ENCODE measurements around the gene EPB41. TPM values are rescaled to one million over a fixed set of nuclear protein-coding genes. Genes with fewer than 3 reads are reported as not detected.

The EPB41 gene
- total RNA-seq, 1 experiment from 2014 or later: 41.7 TPM

DNA sequence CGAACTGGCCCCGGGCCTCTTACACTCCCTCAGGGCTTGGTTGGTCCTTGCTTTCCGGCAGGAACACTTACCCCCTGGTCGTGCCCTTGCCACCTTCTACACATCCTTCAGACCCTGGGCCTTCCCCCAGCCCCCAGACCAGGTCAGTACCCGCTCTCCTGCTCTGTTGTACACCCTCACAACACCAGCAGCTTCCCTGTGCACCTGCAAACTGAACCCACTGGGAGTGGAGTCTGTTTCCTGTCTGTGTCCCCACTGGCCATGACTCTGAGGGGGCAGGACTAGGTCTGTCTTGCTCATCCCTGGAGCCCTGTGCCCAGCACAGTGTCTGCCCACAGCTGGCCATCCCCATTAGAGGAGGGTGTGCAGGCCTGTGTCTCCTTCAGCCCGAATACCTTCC, 211.4 kb downstream of the EPB41 start:
- Histone ChIP-seq H3K9ac (ENCODE audit: low read length) (no peak overlapping the region), H3K4me3 (replicated peaks in 1 of 2; ENCODE audit: low read depth in 1 of 2, low read length in 2 of 2) (no peak overlapping the region), H3K27me3 (ENCODE audit: insufficient read depth, low read length) (no peaks in the 10 kb centered on the region), H2AFZ (ENCODE audit: low read depth, low read length, poor library complexity, severe bottlenecking) (no peak overlapping the region), H3K9me2 (ENCODE audit: insufficient read depth) (no peaks in the 10 kb centered on the region), H3K9me3 (ENCODE audit: control insufficient read depth in 1 of 2, insufficient read depth in 1 of 2, low read depth in 1 of 2, low read length in 2 of 2) (no peaks in the 10 kb centered on the region), H3K36me3 (ENCODE audit: control insufficient read depth in 1 of 2, insufficient read depth in 2 of 2, low read length in 2 of 2) (no peaks in the 10 kb centered on the region), H4K20me1 (ENCODE audit: insufficient read depth) (no peaks in the 10 kb centered on the region), H3K4me2 (ENCODE audit: low read length) (no peak overlapping the region), H3K4me1 (ENCODE audit: control insufficient read depth in 1 of 2, insufficient read depth in 2 of 2, low read length in 2 of 2) (peaks cover 2 to 11% of the 10 kb centered on the region in 2 experiments; a peak in 2 of 4 replicates), H3K27ac (ENCODE audit: low read depth, low read length) (no peak overlapping the region), H3K79me2 (ENCODE audit: insufficient read depth, low read length) (peaks cover 18% of the 10 kb centered on the region)
- no peak for TF ChIP-seq EZH2 (IDR thresholded peaks at IDR 0.05)
- TF ChIP-seq TCF7L2 (IDR thresholded peaks at IDR 0.05; ENCODE audit: borderline replicate concordance, extremely low read depth, insufficient read depth, insufficient read length): no peak
- TF ChIP-seq ZNF274 (IDR thresholded peaks at IDR 0.05; ENCODE audit: low read depth, low read length): no peak
- TF ChIP-seq JUND (IDR thresholded peaks at IDR 0.05): no peak
- TF ChIP-seq, protein P1, sequence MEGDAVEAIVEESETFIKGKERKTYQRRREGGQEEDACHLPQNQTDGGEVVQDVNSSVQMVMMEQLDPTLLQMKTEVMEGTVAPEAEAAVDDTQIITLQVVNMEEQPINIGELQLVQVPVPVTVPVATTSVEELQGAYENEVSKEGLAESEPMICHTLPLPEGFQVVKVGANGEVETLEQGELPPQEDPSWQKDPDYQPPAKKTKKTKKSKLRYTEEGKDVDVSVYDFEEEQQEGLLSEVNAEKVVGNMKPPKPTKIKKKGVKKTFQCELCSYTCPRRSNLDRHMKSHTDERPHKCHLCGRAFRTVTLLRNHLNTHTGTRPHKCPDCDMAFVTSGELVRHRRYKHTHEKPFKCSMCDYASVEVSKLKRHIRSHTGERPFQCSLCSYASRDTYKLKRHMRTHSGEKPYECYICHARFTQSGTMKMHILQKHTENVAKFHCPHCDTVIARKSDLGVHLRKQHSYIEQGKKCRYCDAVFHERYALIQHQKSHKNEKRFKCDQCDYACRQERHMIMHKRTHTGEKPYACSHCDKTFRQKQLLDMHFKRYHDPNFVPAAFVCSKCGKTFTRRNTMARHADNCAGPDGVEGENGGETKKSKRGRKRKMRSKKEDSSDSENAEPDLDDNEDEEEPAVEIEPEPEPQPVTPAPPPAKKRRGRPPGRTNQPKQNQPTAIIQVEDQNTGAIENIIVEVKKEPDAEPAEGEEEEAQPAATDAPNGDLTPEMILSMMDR (IDR thresholded peaks at IDR 0.05 in 2 of 3, conservative IDR thresholded peaks at IDR 0.05 in 1 of 3; ENCODE audit: borderline replicate concordance in 1 of 3, insufficient read depth in 1 of 3, low read depth in 2 of 3, low read length in 2 of 3): no peak
- TF ChIP-seq SIN3A (IDR thresholded peaks at IDR 0.05; ENCODE audit: low read depth): no peak
- no peak for TF ChIP-seq SRF (IDR thresholded peaks at IDR 0.05; ENCODE audit: low read depth)
- TF ChIP-seq EZH2phosphoT487 (IDR thresholded peaks at IDR 0.05; ENCODE audit: borderline replicate concordance): no peak
- no peak for TF ChIP-seq SP1 (IDR thresholded peaks at IDR 0.05; ENCODE audit: low read depth)
- TF ChIP-seq, protein P2, sequence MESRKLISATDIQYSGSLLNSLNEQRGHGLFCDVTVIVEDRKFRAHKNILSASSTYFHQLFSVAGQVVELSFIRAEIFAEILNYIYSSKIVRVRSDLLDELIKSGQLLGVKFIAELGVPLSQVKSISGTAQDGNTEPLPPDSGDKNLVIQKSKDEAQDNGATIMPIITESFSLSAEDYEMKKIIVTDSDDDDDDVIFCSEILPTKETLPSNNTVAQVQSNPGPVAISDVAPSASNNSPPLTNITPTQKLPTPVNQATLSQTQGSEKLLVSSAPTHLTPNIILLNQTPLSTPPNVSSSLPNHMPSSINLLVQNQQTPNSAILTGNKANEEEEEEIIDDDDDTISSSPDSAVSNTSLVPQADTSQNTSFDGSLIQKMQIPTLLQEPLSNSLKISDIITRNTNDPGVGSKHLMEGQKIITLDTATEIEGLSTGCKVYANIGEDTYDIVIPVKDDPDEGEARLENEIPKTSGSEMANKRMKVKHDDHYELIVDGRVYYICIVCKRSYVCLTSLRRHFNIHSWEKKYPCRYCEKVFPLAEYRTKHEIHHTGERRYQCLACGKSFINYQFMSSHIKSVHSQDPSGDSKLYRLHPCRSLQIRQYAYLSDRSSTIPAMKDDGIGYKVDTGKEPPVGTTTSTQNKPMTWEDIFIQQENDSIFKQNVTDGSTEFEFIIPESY (IDR thresholded peaks at IDR 0.05; ENCODE audit: extremely low read depth, insufficient replicate concordance, low read length): no peak
- TF ChIP-seq RAD21 (IDR thresholded peaks at IDR 0.05; ENCODE audit: low read depth): no peak
- TF ChIP-seq CEBPB (IDR thresholded peaks at IDR 0.05; ENCODE audit: low read depth): no peak
- TF ChIP-seq, protein P3, sequence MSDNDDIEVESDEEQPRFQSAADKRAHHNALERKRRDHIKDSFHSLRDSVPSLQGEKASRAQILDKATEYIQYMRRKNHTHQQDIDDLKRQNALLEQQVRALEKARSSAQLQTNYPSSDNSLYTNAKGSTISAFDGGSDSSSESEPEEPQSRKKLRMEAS (IDR thresholded peaks at IDR 0.05): no peak
- TF ChIP-seq ELF1 (IDR thresholded peaks at IDR 0.05; ENCODE audit: borderline replicate concordance, low read depth): no peak
- no peak for TF ChIP-seq POLR2AphosphoS5 (IDR thresholded peaks at IDR 0.05; ENCODE audit: low read depth, low read length)
- TF ChIP-seq, protein P4, sequence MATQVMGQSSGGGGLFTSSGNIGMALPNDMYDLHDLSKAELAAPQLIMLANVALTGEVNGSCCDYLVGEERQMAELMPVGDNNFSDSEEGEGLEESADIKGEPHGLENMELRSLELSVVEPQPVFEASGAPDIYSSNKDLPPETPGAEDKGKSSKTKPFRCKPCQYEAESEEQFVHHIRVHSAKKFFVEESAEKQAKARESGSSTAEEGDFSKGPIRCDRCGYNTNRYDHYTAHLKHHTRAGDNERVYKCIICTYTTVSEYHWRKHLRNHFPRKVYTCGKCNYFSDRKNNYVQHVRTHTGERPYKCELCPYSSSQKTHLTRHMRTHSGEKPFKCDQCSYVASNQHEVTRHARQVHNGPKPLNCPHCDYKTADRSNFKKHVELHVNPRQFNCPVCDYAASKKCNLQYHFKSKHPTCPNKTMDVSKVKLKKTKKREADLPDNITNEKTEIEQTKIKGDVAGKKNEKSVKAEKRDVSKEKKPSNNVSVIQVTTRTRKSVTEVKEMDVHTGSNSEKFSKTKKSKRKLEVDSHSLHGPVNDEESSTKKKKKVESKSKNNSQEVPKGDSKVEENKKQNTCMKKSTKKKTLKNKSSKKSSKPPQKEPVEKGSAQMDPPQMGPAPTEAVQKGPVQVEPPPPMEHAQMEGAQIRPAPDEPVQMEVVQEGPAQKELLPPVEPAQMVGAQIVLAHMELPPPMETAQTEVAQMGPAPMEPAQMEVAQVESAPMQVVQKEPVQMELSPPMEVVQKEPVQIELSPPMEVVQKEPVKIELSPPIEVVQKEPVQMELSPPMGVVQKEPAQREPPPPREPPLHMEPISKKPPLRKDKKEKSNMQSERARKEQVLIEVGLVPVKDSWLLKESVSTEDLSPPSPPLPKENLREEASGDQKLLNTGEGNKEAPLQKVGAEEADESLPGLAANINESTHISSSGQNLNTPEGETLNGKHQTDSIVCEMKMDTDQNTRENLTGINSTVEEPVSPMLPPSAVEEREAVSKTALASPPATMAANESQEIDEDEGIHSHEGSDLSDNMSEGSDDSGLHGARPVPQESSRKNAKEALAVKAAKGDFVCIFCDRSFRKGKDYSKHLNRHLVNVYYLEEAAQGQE (IDR thresholded peaks at IDR 0.05; ENCODE audit: low read depth): no peak
- TF ChIP-seq, protein P5, sequence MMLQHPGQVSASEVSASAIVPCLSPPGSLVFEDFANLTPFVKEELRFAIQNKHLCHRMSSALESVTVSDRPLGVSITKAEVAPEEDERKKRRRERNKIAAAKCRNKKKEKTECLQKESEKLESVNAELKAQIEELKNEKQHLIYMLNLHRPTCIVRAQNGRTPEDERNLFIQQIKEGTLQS (IDR thresholded peaks at IDR 0.05): no peak
- no peak for TF ChIP-seq ZFX (IDR thresholded peaks at IDR 0.05)
- no peak for TF ChIP-seq POLR2A (IDR thresholded peaks at IDR 0.05; ENCODE audit: borderline replicate concordance, extremely low read depth, insufficient read depth, insufficient read length)
- TF ChIP-seq CBX3 (IDR thresholded peaks at IDR 0.05; ENCODE audit: low read depth): no peak
- POLR2A ChIA-PET: no interaction called here
- RAD21 ChIA-PET (ENCODE audit: low non-redundant PET in 1 of 2, low total read pairs in 2 of 2, uncharacterized antibody in 2 of 2, unreplicated experiment in 2 of 2): no interaction called here
- no peak for DNase-seq (ENCODE audit: low read depth, low spot score)
- ATAC-seq: no peak
- no TSS peak for BruUV-seq (replicated peaks)
- intact Hi-C loops (cut with micrococcal nuclease): no loop called here
- CTCF ChIA-PET: interaction anchor here (0.8 kb wide), 1 partner anchor 341 kb away, joined by 3 read pairs; no protein-coding TSS in a partner anchor
